T-helper 1 cell (primary cell): ENCODE data around the gene UROC1.

Source experiments
- DNase-seq, 5 donors: peaks; one replicate each; pipeline ENCODE4 v3.0.0-alpha.2; 2012 to 2020

The UROC1 gene

GRCh38 chr3:126459111-126459762 lies 58.3 kb downstream of the UROC1 start:
- no peak for DNase-seq

- DNase-seq, result no peak
Measured at GRCh38 chr3:126456766-126457388, 60.7 kb downstream of the UROC1 start.

- no peak for DNase-seq
Measured at GRCh38 chr3:126456211-126456610, 61.4 kb downstream of the UROC1 start.

GRCh38 chr3:126454437-126455198 lies 63.0 kb downstream of the UROC1 start:
- no peak for DNase-seq

- DNase-seq, result no peak
Measured at GRCh38 chr3:126454025-126454424, 63.5 kb downstream of the UROC1 start.

- no peak for DNase-seq
Measured at GRCh38 chr3:126452213-126452612, 65.4 kb downstream of the UROC1 start.

GRCh38 chr3:126451511-126451910 lies 66.1 kb downstream of the UROC1 start:
- no peak for DNase-seq

GRCh38 chr3:126450744-126451143 lies 66.8 kb downstream of the UROC1 start:
- no peak for DNase-seq

DNA sequence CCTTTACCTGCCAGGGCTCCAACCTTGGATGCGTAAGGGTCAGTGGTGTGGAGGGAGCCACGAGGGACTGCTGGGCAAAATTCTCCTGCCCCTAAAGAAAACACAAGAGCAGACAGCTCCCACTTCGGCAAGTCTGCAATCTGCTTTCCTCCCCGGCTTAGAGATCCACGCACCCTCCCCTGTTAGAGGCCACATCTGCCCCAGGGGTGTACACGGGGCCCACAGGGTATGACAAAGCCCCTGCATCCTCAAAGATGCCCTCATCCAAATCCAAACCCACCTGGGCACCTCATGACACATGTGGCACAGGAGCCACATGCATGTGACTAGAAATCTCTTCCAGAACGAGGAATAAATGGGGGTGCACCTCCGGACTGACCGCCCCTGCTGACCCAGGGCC lies 67.4 kb downstream of the UROC1 start:
- no peak for DNase-seq

DNA sequence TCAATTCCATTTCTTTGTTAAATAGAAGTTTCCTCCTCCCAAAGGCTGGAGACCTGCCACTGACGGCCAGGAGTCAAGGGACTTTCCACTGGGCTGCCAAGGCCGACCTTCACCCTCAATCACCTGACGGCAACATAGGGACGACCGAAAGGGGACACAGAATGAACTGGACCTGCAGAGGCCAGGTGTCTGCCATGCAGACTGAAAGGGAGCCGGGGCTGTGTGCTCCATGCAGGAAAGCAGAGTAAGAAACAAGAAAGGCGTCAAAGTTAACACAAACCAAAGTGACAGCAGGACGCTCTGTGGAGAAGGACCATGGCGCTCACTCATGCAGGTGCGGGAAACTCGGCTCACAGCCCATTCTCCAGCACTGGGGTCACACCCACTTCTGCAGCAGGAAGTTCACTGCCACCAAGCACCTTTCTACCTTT lies 67.9 kb downstream of the UROC1 start:
- no peak for DNase-seq

DNA sequence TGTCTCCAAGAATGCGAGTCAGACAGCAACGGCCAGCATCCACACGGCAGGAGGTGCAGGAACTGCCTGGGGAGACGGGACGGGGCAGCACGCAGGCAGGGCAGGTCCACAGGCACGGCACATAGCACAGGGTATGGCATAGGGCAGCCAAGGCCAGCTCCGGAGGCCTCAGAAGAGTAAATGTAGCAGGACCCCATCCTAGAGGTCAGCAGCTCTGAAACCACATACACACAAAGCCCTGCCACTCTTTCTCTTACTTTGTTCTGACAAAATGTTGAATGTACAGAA lies 68.7 kb downstream of the UROC1 start:
- DNase-seq, result no peak

DNA sequence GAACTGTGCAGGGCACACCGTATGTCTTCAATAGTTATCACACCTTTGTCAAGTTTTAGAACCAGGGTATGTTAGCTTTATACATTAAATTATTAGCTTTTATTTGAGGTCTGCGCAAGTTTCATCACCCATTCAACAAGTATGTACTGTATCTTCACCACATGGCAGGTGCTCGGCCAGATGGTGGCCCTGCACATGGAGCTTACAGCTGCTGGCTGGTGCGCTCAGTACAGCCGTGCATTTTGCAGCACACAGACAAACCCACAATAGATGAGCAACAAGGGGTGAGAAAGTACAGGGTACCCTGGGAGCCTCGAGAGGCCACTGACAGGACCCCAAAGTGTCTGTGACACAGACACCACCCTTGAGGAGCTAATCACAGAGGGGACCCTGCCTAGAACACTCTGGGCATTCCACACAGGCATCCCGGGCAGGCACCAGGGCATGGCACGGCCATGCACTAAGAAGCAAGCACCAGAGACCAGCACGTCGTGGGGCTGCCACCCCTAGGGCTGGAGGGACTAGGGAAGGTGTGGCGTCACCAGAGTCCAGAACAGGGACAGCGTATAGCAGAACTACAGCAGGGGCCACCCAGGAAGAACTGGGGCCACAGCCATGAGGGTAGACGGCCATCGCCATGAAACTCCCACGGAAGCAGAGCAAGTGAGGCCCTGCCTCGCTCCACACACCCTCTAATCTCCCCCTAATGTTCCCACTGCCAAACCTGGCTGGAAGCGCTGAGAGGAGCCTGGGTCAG lies 69.3 kb downstream of the UROC1 start:
- DNase-seq, result no peak

GRCh38 chr3:126447456-126448106 lies 70.0 kb downstream of the UROC1 start:
- DNase-seq, result no peak

GRCh38 chr3:126446791-126447190 lies 70.8 kb downstream of the UROC1 start:
- DNase-seq, result no peak

- no peak for DNase-seq
Measured at GRCh38 chr3:126446301-126446700, 71.3 kb downstream of the UROC1 start.

- no peak for DNase-seq
Measured at GRCh38 chr3:126445506-126445905, 72.1 kb downstream of the UROC1 start.

DNA sequence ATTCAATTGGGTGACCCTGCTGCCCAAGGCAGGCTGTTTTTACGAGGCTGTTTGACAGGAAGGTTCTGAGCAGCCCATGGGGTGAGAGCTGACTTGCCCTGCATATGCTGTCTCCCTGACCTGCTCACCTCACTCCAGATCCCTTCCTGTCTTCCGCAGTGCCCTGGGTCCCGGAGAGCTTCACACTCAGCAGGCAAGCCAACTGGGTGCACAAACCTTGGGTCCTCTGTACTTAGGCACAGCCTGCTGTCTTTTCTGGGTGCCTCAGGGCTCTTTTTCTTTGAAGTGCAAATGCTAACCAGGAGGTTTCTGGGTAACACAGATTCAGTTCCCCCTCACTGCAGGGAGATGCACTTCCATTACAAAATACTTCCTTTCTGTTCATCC lies 74.7 kb downstream of the UROC1 start:
- DNase-seq, result no peak

DNA sequence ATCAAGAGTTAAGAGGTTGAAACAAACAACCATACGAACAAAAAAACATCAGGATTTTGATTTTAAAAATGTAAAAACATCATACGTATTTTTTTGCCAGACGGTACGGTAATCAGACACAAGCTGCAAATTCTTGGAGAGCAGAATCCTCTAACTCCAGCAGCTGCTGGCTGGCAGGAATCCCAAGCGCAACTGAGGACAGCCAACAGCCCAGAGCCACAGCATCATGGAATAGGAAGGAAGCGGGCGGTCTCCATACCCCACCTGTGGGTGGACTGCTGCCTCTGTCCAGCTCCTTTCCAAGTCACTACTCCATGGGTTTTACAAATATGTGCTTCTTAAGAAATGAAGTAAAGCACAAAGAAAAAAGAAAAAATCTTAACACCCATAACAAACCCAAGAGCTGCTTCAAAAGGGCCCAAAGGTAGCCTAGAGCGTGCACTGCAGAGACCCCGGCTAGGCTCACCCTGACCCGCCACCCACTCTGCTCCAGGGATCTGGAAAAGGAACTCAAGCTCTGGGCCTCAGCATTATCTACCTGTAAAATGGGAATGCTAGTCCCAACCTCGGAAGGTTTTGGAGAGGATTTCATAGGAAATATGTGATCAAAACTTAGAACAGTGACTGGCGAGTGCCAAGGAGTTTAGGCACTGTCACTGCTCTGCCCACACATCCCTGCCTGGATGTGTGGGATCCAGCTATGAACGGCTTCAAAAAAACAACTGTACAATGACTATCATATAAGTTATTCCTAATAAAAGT lies 75.3 kb downstream of the UROC1 start:
- no peak for DNase-seq

DNA sequence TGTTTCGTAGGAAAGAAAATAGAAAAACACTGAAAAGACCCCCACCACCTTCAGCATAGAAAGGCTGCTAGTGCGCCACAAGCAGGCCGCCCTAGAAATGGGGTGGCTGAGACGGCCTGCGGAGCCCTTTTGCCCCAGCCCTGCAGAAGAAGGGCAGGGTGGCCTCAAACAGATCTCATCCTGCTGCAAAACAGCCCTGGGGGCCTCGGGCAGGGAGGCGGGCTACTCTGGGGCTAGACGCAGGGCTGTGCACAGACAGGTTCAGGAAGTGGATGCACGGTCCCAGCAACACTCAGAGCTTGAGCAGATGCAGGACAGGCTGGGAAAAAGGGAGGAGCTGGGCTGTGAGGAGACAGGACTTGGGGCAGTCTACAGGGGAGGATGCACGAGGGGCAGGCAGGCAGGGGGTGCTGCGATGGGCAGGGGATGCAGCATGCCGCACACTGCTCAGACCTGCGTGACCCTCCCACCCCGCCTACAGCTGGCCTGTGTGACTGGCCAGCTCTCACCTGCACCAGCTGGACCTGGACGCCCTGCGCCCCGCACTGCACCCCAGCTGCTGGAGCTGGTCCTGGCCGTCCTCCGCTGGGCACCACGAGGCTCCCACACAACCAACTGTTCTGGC lies 76.2 kb downstream of the UROC1 start:
- DNase-seq, result no peak

DNA sequence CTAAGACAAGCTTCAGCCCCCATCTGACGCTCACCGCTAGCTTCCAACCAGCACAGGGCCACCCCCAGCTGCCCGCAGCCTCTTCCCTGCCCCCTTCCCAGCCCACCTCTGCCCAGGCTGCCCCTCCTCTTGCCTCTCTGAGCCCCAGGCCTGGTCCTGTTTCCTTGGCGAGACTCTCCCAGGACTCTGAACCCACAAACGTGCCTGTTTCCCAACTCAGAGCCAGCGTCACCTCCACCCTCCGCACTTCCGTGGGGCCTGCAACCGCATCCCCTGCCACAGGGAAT lies 76.9 kb downstream of the UROC1 start:
- no peak for DNase-seq

DNA sequence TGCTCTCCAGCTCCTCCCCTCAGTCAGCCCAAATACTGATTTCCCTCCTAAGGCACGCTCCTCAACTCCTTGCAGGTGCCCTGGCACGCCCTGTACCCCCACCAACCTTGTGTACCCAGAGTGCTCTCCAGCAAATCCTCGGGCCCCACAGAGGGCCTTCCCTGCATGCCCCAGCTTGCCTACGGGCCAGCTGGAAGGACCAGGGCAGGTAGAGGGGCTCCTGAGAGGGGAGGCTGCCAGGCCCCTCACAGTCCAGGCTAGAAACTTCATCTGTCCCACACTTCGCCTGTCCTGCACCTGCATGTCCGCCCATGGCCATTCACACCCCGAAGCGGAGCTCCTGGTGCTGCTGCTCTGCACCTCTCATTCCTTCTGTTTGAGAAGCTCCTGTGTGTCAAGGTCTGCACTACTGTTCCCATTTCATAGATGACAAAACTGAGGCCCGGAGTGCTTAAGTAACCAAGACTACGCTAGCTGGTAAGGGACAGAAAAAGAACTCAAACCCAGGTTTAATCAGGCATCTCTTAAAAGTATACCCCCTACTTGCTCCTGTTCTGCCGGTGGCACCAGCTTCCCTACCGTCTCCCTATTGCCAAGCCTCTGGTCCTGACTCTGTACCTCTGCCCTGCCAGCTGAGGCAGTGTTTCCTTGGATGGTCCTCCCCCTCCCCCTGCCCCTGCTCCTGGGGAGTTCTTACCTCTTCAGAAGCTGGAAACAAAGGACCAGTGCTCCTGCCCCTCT lies 77.4 kb downstream of the UROC1 start:
- DNase-seq, result no peak
